ENCODE measurements around the gene NIPSNAP3A. TPM values are rescaled to one million over a fixed set of nuclear protein-coding genes. Genes with fewer than 3 reads are reported as not detected.

The NIPSNAP3A gene
- total and polyA plus RNA-seq, 4 experiments from 2014 or later = 11.3 to 28.8 (median 16.8) TPM

DNA sequence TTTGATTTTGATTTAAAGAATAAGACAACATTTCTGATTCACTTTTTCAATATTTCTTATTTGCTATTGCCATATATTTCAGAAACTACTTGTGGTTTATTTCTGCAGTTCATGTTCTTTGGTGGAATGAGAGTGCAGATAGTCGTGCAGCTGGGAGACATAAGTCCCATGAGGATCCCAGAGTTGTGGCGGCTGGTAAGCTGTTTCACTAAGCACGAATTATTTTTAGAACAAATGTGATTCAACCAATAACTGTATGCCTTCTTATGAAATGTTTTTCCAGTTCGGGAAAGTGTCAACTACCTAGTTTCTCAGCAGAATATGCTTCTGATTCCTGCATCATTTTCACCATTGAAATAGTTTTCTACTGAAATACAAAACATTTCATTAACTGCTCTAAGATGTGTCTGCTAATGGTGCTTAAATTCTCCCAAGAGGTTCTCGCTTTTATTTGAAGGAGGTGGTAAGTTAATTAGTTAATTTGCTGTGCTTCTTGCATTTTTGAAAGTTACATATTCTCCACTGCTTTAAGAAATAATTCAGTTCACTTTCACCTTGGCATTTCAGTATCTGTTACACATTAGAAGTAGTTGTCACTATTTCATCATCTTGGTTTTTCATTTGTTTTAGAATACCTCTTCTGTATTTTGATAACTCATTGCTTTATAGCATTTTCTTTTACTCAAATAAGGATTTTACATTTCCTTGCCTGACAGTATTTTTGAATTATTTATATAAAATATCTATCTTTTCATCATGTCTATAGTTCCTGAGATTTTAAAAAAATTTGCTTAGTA is 25.4 kb downstream of the NIPSNAP3A start:
- ChIA-PET POLR2A (ENCODE audit: partially characterized antibody) (no interaction called here), CTCF (ENCODE audit: partially characterized antibody) (no interaction called here)
- no peak overlapping the region for H3K4me3 Mint-ChIP-seq
- Histone ChIP-seq H3K27ac (ENCODE audit: low read depth, low read length) (no peak overlapping the region), H3K36me3 (ENCODE audit: insufficient read depth, low read length) (no peaks in the 10 kb centered on the region), H3K4me3 (ENCODE audit: low read length in 2 of 2) (no peak overlapping the region), H3K4me1 (ENCODE audit: insufficient read depth, low read length) (no peaks in the 10 kb centered on the region), H3K9me3 (ENCODE audit: control insufficient read depth in 1 of 2, low read length in 2 of 2) (no peaks in the 10 kb centered on the region), H3K27me3 (ENCODE audit: insufficient read depth, low read length) (no peaks in the 10 kb centered on the region)
- H3K27ac Mint-ChIP-seq = no peak overlapping the region
- H3K27me3 Mint-ChIP-seq = no peaks in the 10 kb centered on the region
- no peak for DNase-seq
- intact Hi-C loops (cut with micrococcal nuclease) = no loop called here
- H3K9me3 Mint-ChIP-seq = no peaks in the 10 kb centered on the region
- no peaks in the 10 kb centered on the region for H3K36me3 Mint-ChIP-seq
- H3K4me1 Mint-ChIP-seq = no peaks in the 10 kb centered on the region

DNA sequence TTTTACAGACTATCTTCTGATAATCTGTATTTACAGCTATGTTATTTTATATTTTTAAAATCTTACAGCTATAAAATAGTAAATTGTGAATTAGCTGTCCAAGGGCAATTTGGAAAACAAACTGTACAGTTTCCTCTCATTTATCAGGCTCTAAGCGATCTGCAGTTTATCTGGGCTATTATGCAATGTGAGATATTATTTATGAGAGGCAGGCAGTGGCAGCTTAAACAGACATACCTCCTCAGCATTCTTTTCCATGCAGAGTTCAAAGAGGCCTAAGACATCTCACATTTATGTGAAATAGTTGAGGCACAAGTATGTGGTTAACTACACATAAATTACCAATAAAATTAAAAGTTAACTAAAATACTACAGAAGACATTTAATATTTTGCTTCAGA is 26.6 kb downstream of the NIPSNAP3A start:
- no peak overlapping the region for H3K27ac ChIP-seq (ENCODE audit: low read depth, low read length)

DNA sequence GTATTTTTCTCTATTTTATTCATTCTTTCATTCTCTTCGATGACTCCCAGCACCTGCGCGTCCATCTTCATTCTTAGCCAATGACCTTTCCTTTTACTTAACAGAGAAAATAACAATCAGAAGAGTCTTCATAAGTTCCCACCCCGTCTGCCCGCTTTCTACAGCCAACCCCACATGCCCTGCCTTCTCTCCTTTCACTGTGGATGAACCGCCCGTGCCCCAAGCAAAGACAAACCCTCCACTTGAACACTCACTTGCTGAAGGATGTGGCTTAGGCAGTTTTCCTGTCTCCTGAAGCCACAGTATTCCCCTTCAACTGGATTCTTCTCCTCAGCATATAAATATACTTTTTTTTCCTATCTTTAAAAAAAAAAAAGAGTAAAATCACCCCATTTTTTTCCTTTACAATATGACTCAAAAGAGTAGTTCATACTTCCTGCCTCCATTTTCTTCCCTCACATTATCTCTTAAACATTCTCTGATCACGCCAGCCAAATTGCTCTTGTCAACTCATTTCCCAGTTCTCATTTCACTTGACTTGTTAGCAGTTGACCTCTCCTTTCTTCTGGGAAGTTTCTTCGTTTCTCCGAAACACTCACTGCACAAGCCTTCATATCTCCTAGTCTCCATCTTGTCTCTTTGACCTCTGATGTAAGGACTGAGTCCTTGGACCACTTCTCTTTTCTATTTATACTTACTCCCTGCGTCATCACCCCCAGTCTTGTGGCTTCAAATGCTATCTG is 27.5 kb downstream of the NIPSNAP3A start:
- no peak overlapping the region for H3K27ac ChIP-seq (ENCODE audit: low read depth, low read length)
- DNase-seq = no peak
- H3K36me3 ChIP-seq (ENCODE audit: insufficient read depth, low read length) = no peaks in the 10 kb centered on the region
- no peaks in the 10 kb centered on the region for H3K4me1 Mint-ChIP-seq
- no peaks in the 10 kb centered on the region for H3K27me3 ChIP-seq (ENCODE audit: insufficient read depth, low read length)
- H3K27me3 Mint-ChIP-seq = no peaks in the 10 kb centered on the region
- no peaks in the 10 kb centered on the region for H3K4me1 ChIP-seq (ENCODE audit: insufficient read depth, low read length)
- no peaks in the 10 kb centered on the region for H3K9me3 Mint-ChIP-seq
- no peak overlapping the region for H3K4me3 ChIP-seq (ENCODE audit: low read length in 2 of 2)
- H3K36me3 Mint-ChIP-seq = no peaks in the 10 kb centered on the region
- POLR2A ChIA-PET (ENCODE audit: partially characterized antibody) = no interaction called here
- H3K27ac Mint-ChIP-seq = no peak overlapping the region
- CTCF ChIA-PET (ENCODE audit: partially characterized antibody) = no interaction called here
- intact Hi-C loops (cut with micrococcal nuclease) = no loop called here
- H3K9me3 ChIP-seq (ENCODE audit: control insufficient read depth in 1 of 2, low read length in 2 of 2) = no peaks in the 10 kb centered on the region
- no peak overlapping the region for H3K4me3 Mint-ChIP-seq

More for the DNA sequence above, 26.6 kb downstream of the NIPSNAP3A start:
- Mint-ChIP-seq H3K4me3 (no peak overlapping the region), H3K36me3 (no peaks in the 10 kb centered on the region), H3K4me1 (no peaks in the 10 kb centered on the region), H3K27me3 (no peaks in the 10 kb centered on the region), H3K9me3 (no peaks in the 10 kb centered on the region), H3K27ac (no peak overlapping the region)
- POLR2A ChIA-PET (ENCODE audit: partially characterized antibody) = no interaction called here
- Histone ChIP-seq H3K36me3 (ENCODE audit: insufficient read depth, low read length) (no peaks in the 10 kb centered on the region), H3K4me1 (ENCODE audit: insufficient read depth, low read length) (no peaks in the 10 kb centered on the region), H3K27me3 (ENCODE audit: insufficient read depth, low read length) (no peaks in the 10 kb centered on the region), H3K9me3 (ENCODE audit: control insufficient read depth in 1 of 2, low read length in 2 of 2) (no peaks in the 10 kb centered on the region), H3K4me3 (ENCODE audit: low read length in 2 of 2) (no peak overlapping the region)
- no peak for DNase-seq
- intact Hi-C loops (cut with micrococcal nuclease) = no loop called here
- CTCF ChIA-PET (ENCODE audit: partially characterized antibody) = no interaction called here

DNA sequence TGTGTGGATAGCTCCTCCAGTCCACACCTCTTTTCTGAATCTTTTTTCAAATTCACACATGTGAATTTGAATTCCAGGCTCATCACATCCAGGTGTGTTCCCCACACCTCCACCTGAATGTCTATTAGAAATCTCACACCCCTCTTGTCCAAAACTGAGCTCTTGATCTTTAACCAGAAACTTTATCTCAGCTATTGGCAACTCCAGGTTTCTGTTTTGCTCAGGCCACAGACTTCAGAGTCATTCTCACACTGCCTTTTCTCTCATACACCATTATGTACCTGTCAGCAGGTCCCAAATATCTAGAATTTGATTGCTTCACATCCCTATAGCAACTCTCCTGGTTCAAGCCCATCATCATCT is 28.1 kb downstream of the NIPSNAP3A start:
- DNase-seq = no peak
- H3K9me3 Mint-ChIP-seq = no peaks in the 10 kb centered on the region
- CTCF ChIA-PET (ENCODE audit: partially characterized antibody) = no interaction called here

DNA sequence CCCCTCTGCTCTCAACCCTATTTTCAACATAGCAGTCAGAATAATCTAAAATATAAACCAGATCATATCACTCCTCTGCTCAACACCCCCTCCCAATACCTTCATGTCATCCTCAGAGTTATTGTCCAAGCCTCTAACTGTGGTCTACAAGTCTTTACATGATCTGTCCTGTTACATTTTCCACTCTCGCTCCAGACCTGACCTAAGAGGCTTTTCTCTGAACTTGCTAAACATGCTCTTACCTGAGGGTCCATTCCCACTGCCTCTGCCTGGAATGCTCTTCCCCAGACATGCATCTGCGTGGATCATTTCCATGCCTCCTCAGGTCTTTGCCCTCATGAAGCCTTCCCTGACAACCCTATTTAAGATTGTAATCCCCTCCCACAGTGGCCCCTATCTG is 28.5 kb downstream of the NIPSNAP3A start:
- Mint-ChIP-seq H3K9me3 (no peaks in the 10 kb centered on the region), H3K27ac (no peak overlapping the region), H3K4me3 (no peak overlapping the region), H3K4me1 (no peaks in the 10 kb centered on the region), H3K36me3 (no peaks in the 10 kb centered on the region), H3K27me3 (no peaks in the 10 kb centered on the region)
- intact Hi-C loops (cut with micrococcal nuclease) = no loop called here
- Histone ChIP-seq H3K27me3 (ENCODE audit: insufficient read depth, low read length) (no peaks in the 10 kb centered on the region), H3K27ac (ENCODE audit: low read depth, low read length) (no peak overlapping the region), H3K4me3 (ENCODE audit: low read length in 2 of 2) (no peak overlapping the region), H3K9me3 (ENCODE audit: control insufficient read depth in 1 of 2, low read length in 2 of 2) (no peaks in the 10 kb centered on the region), H3K36me3 (ENCODE audit: insufficient read depth, low read length) (no peaks in the 10 kb centered on the region), H3K4me1 (ENCODE audit: insufficient read depth, low read length) (no peaks in the 10 kb centered on the region)
- CTCF ChIA-PET (ENCODE audit: partially characterized antibody) = no interaction called here
- no peak for DNase-seq
- POLR2A ChIA-PET (ENCODE audit: partially characterized antibody) = no interaction called here

More for the DNA sequence above, 28.1 kb downstream of the NIPSNAP3A start:
- intact Hi-C loops (cut with micrococcal nuclease) = no loop called here
- Histone ChIP-seq H3K27ac (ENCODE audit: low read depth, low read length) (no peak overlapping the region), H3K27me3 (ENCODE audit: insufficient read depth, low read length) (no peaks in the 10 kb centered on the region), H3K9me3 (ENCODE audit: control insufficient read depth in 1 of 2, low read length in 2 of 2) (no peaks in the 10 kb centered on the region), H3K4me3 (ENCODE audit: low read length in 2 of 2) (no peak overlapping the region), H3K36me3 (ENCODE audit: insufficient read depth, low read length) (no peaks in the 10 kb centered on the region), H3K4me1 (ENCODE audit: insufficient read depth, low read length) (no peaks in the 10 kb centered on the region)
- Mint-ChIP-seq H3K4me3 (no peak overlapping the region), H3K27me3 (no peaks in the 10 kb centered on the region), H3K36me3 (no peaks in the 10 kb centered on the region), H3K27ac (no peak overlapping the region), H3K4me1 (no peaks in the 10 kb centered on the region)
- POLR2A ChIA-PET (ENCODE audit: partially characterized antibody) = no interaction called here

DNA sequence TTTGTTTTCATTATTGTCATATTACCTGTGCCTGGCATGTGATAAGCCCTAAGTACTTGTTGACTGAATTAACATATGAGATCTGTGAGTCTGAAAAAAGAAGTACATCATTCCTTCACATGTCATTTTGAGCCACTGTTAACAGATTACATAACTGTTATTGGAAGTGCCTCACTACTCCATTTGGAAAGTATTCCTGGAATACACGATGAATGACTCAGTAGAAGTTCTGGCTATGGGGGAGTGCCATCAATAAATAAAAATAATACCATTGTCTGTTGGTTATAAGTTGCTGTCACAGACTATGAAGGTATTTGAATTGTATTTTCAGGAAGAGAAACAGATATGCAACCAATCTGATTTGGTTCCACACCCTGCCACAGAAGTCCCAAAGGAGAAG is 29.3 kb downstream of the NIPSNAP3A start:
- Mint-ChIP-seq H3K36me3 (no peaks in the 10 kb centered on the region), H3K4me1 (no peaks in the 10 kb centered on the region)
- intact Hi-C loops (cut with micrococcal nuclease) = no loop called here

DNA sequence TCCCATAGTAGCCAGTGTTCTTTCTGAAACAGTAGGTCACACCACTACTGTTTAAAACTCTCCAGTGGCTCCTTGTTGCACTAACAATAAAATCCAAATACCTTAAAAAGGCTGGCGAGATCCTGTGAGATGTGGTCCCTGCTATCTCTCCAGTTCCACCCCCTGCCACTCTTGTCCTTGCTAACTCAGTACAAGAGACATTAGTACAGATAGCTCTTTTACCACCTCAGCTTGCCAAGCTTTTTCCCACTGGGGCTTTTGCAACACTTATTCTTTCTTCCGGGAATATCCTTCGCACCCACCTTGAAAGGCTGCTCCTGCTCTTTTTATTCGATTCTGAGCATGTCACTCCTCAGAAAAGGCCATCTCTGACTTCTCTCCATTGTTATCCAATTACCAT is 31.3 kb downstream of the NIPSNAP3A start:
- Histone ChIP-seq H3K36me3 (ENCODE audit: insufficient read depth, low read length) (no peaks in the 10 kb centered on the region), H3K27me3 (ENCODE audit: insufficient read depth, low read length) (no peaks in the 10 kb centered on the region), H3K9me3 (ENCODE audit: control insufficient read depth in 1 of 2, low read length in 2 of 2) (no peaks in the 10 kb centered on the region), H3K4me3 (ENCODE audit: low read length in 2 of 2) (no peak overlapping the region), H3K27ac (ENCODE audit: low read depth, low read length) (no peak overlapping the region), H3K4me1 (ENCODE audit: insufficient read depth, low read length) (no peaks in the 10 kb centered on the region)
- intact Hi-C loops (cut with micrococcal nuclease) = no loop called here
- Mint-ChIP-seq H3K4me1 (no peaks in the 10 kb centered on the region), H3K27ac (no peak overlapping the region), H3K27me3 (no peaks in the 10 kb centered on the region), H3K4me3 (no peak overlapping the region), H3K36me3 (peaks cover 0 to 3% of the 10 kb centered on the region in 2 donors), H3K9me3 (no peaks in the 10 kb centered on the region)
- CTCF ChIA-PET (ENCODE audit: partially characterized antibody) = interaction anchor here (1.4 kb wide), 1 partner anchor 9 kb away, joined by 3 read pairs; no protein-coding TSS in a partner anchor
- POLR2A ChIA-PET (ENCODE audit: partially characterized antibody) = no interaction called here
- DNase-seq = no peak

More for the DNA sequence above, 29.3 kb downstream of the NIPSNAP3A start:
- Mint-ChIP-seq H3K27ac (no peak overlapping the region), H3K27me3 (no peaks in the 10 kb centered on the region), H3K4me3 (no peak overlapping the region), H3K9me3 (no peaks in the 10 kb centered on the region)
- Histone ChIP-seq H3K27me3 (ENCODE audit: insufficient read depth, low read length) (no peaks in the 10 kb centered on the region), H3K36me3 (ENCODE audit: insufficient read depth, low read length) (no peaks in the 10 kb centered on the region), H3K9me3 (ENCODE audit: control insufficient read depth in 1 of 2, low read length in 2 of 2) (no peaks in the 10 kb centered on the region), H3K27ac (ENCODE audit: low read depth, low read length) (no peak overlapping the region), H3K4me3 (ENCODE audit: low read length in 2 of 2) (no peak overlapping the region), H3K4me1 (ENCODE audit: insufficient read depth, low read length) (no peaks in the 10 kb centered on the region)
- CTCF ChIA-PET (ENCODE audit: partially characterized antibody) = no interaction called here
- no peak for DNase-seq
- POLR2A ChIA-PET (ENCODE audit: partially characterized antibody) = no interaction called here
